Measurements from ENCODE around the gene PAF1. TPM values are rescaled to one million over a fixed set of nuclear protein-coding genes. Genes with fewer than 3 reads are reported as not detected.
A peak's percentile ranks its signal among the peaks of the same experiment; 100 is the strongest.

Gene PAF1
- total RNA-seq (10 to 100 TPM; 35.0 to 48.1 (median 39.8) TPM), polyA plus RNA-seq (10 to 100 TPM; 27.4 to 51.3 (median 35.6) TPM)
- long read RNA-seq, donor 1, transcript PAF1-201 (14 exons, 2,066 nt), result major isoform, 12 of 13 reads
- long read RNA-seq, donor 1, partial matches to known transcripts, result 0 of 13 reads
- long read RNA-seq, donor 1, other reads (novel, unspliced or antisense), result 0 of 13 reads
- long read RNA-seq, donor 2, partial matches to known transcripts, result 0 of 4 reads
- long read RNA-seq, donor 2, other reads (novel, unspliced or antisense), result 0 of 4 reads

- H3K27me3 ChIP-seq (replicated peaks in 1 of 7), result no peaks in the 10 kb centered on the region
- H3K27ac ChIP-seq, result peak within 1 kb of the TSS; percentile 98 to 100 (median 99)
- intact Hi-C loops (cut with DNase I; ENCODE audit: low total_unique reads), result no loop called here
- peaks cover 17 to 66% (median 37%) of the 10 kb centered on the region in 6 donors for H3K4me1 ChIP-seq
- H3K36me3 ChIP-seq, result peaks cover 0 to 76% (median 66%) of the 10 kb centered on the region in 6 donors
- TF ChIP-seq POLR2AphosphoS5 (IDR thresholded peaks at IDR 0.05) (peak; percentile 99 to 100 (median 99)), POLR2A (IDR thresholded peaks at IDR 0.05) (peak; percentile 52 to 88 (median 85)), CTCF (IDR thresholded peaks at IDR 0.05 in 8 of 11, conservative IDR thresholded peaks at IDR 0.05 in 3 of 11) (peak in 5 of 11 experiments; percentile 8 to 36 (median 12))
- no peaks in the 10 kb centered on the region for H3K9me3 ChIP-seq
- DNase-seq, result peak; percentile 98
- peak within 1 kb of the TSS; percentile 74 to 100 (median 88) for H3K4me3 ChIP-seq
- 0 to 1% (median 0%) methylated on average over 45 to 60 of the region's 60 CpGs for WGBS, 5 donors
Measured at GRCh38 chr19:39390751-39391437, at the start of gene PAF1, which contains the start of gene MED29. Gene PAF1, minus strand, starts transcription at chr19:39391106. Its CDS starts 242 bp downstream, at chr19:39390864. Gene MED29, plus strand, starts transcription at chr19:39391378. Its CDS starts 45 bp downstream, at chr19:39391423.

GRCh38 chr19:39438270-39438934 is 47.5 kb upstream of the PAF1 start:
- Histone ChIP-seq H3K4me3 (no peak overlapping the region), H3K27ac (no peak overlapping the region), H3K4me1 (peaks cover 16 to 50% (median 38%) of the 10 kb centered on the region in 6 donors), H3K36me3 (peaks cover 0 to 15% (median 11%) of the 10 kb centered on the region in 6 donors), H3K9me3 (no peaks in the 10 kb centered on the region), H3K27me3 (replicated peaks in 1 of 7) (no peaks in the 10 kb centered on the region)
- no peak for DNase-seq
- WGBS, 5 donors, result 84 to 96% (median 89%) methylated on average over 9 of the region's 9 CpGs
- TF ChIP-seq CTCF (IDR thresholded peaks at IDR 0.05 in 8 of 11, conservative IDR thresholded peaks at IDR 0.05 in 3 of 11) (no peak), POLR2A (IDR thresholded peaks at IDR 0.05) (no peak), POLR2AphosphoS5 (IDR thresholded peaks at IDR 0.05) (no peak)
- intact Hi-C loops (cut with DNase I; ENCODE audit: low total_unique reads), result no loop called here

- peaks cover 16 to 71% (median 48%) of the 10 kb centered on the region in 6 donors for H3K4me1 ChIP-seq
- DNase-seq, result no peak
- H3K27ac ChIP-seq, result peak overlapping the region; percentile 51 to 94 (median 91)
- no peaks in the 10 kb centered on the region for H3K9me3 ChIP-seq
- TF ChIP-seq POLR2AphosphoS5 (IDR thresholded peaks at IDR 0.05), result no peak
- no peak for TF ChIP-seq CTCF (IDR thresholded peaks at IDR 0.05 in 8 of 11, conservative IDR thresholded peaks at IDR 0.05 in 3 of 11)
- TF ChIP-seq POLR2A (IDR thresholded peaks at IDR 0.05), result no peak
- intact Hi-C loops (cut with DNase I; ENCODE audit: low total_unique reads), result no loop called here
- 7 to 21% (median 20%) methylated on average over 2 of the region's 2 CpGs for WGBS, 5 donors
- no peaks in the 10 kb centered on the region for H3K27me3 ChIP-seq (replicated peaks in 1 of 7)
- H3K4me3 ChIP-seq, result peak overlapping the region in 7 of 8 donors; percentile 82 to 97 (median 92)
- H3K36me3 ChIP-seq, result peaks cover 0 to 36% (median 28%) of the 10 kb centered on the region in 6 donors
Measured at GRCh38 chr19:39436350-39436716, 45.4 kb upstream of the PAF1 start.

Measured in spleen (tissue), 13 donors.